NB4 (cell line): ENCODE data around the gene FOXP1.

Experiments
- DNase-seq: peaks from one replicate; pipeline ENCODE4 v3.0.0; 2010; ENCODE audit warnings: low read depth
- H3K4me3 ChIP-seq: one replicate; pipeline ENCODE4 v1.5.1; 2011; ENCODE audit warnings: mild to moderate bottlenecking, low read depth, low read length, moderate library complexity
- CTCF ChIP-seq: IDR thresholded peaks from one replicate; pipeline ENCODE4 v1.5.1; 2012; ENCODE audit warnings: low read depth, low read length
- MAX ChIP-seq: IDR thresholded peaks from 2 replicates; pipeline ENCODE4 v1.6.1; 2011; ENCODE audit warnings: low read depth, low read length
- MYC ChIP-seq: IDR thresholded peaks from 2 replicates; pipeline ENCODE4 v1.6.1; 2011; ENCODE audit warnings: low read depth, low read length
- POLR2A ChIP-seq: IDR thresholded peaks from 2 replicates; pipeline ENCODE4 v1.6.1; 2011; ENCODE audit warnings: mild to moderate bottlenecking; ENCODE audit not compliant: insufficient read length; ENCODE audit errors: extremely low read depth

The FOXP1 gene

GRCh38 chr3:71512544-71512943, 71.0 kb downstream of the FOXP1 start:
- DNase-seq, result no peak
- no peak overlapping the region for H3K4me3 ChIP-seq
- TF ChIP-seq MAX (no peak), MYC (no peak), CTCF (no peak)

- TF ChIP-seq MYC (no peak), CTCF (peak; percentile 27), MAX (0 out of 2 replicates have a peak, but pooled peaks have one; percentile 7), POLR2A (no peak)
- peak; percentile 53 for DNase-seq
- no peak overlapping the region for H3K4me3 ChIP-seq
These were observed 71.5 kb downstream of the FOXP1 start for GRCh38 chr3:71512000-71512399.

GRCh38 chr3:71511446-71511845, 72.1 kb downstream of the FOXP1 start:
- H3K4me3 ChIP-seq, result no peak overlapping the region
- DNase-seq, result no peak
- TF ChIP-seq POLR2A (no peak), MAX (no peak), CTCF (no peak), MYC (no peak)

GRCh38 chr3:71511037-71511436, 72.5 kb downstream of the FOXP1 start:
- H3K4me3 ChIP-seq, result no peak overlapping the region
- TF ChIP-seq MAX (no peak), POLR2A (no peak), MYC (no peak), CTCF (no peak)
- DNase-seq, result peak; percentile 72

GRCh38 chr3:71510510-71510909, 73.0 kb downstream of the FOXP1 start:
- no peak for DNase-seq
- TF ChIP-seq MAX, result no peak
- TF ChIP-seq CTCF, result no peak
- TF ChIP-seq POLR2A, result no peak
- TF ChIP-seq MYC, result no peak
- no peak overlapping the region for H3K4me3 ChIP-seq

GRCh38 chr3:71509066-71509465, 74.5 kb downstream of the FOXP1 start:
- DNase-seq, result no peak
- H3K4me3 ChIP-seq, result no peak overlapping the region
- TF ChIP-seq POLR2A (no peak), MYC (no peak), MAX (no peak), CTCF (no peak)
